Hepatic stellate cell (primary cell): ENCODE results near the gene TWNK.

Experiments
- DNase-seq: peaks from one replicate; pipeline ENCODE4 v3.0.0; 2011; ENCODE audit warnings: low spot score

The TWNK gene

GRCh38 chr10:100996678-100997359 is 9.5 kb downstream of the TWNK start:
- DNase-seq, result peak; percentile 36

GRCh38 chr10:100997360-100998182 is 10.2 kb downstream of the TWNK start:
- DNase-seq, result peak; percentile 94

- peak; percentile 99 for DNase-seq
Observed at GRCh38 chr10:100998183-100998990, 11.0 kb downstream of the TWNK start.

- peak; percentile 88 for DNase-seq
Observed at GRCh38 chr10:100998991-100999741, 11.8 kb downstream of the TWNK start.

- DNase-seq, result no peak
Observed at GRCh38 chr10:100999742-101000126, 12.4 kb downstream of the TWNK start, which contains the start of gene LZTS2. Gene LZTS2, plus strand, starts transcription at chr10:100999808. Its CDS starts 2,731 bp downstream, at chr10:101002539.

DNA sequence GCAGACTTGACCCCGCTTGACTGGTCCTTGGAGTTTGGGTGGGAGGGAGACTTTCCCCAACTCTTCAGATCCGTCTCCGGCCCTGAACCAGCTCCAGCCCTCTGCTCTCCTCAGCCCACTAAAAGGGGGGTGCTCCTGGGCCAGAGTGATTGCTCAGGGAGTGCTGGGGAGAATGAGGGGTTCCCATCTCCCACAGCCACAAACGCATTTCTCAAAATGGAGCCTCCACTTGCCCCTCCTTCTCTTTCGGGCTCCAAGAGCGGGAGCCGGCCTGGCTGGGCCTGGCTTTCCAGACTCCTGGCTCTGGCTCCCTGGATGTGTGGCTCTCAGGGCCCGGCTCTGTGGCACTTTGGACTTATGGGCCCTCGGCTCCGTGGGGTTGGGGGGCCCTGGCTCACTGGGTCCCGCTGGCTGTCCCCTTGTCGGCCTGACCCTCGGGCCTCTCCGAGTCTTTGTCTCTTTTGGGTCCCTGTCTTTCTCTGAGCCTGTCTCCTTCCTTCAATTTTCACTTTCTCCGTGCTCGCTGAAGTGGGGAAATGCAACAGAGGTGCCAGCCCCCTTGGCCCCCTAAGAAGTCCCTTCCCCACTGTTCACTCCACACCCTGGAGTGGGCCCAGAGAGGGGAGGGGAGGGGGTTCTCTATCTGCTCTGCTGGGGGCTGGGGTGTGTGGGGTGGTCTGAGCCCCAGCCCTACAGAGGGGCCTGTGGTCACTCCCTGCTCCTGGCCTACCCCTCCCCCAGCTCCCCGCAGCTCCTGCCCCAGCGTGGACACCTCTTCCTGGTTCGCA is 13.0 kb downstream of the TWNK start:
- peak; percentile 59 for DNase-seq

- DNase-seq, result peak; percentile 96
Observed at GRCh38 chr10:101000915-101001658, 13.7 kb downstream of the TWNK start.

GRCh38 chr10:101001659-101002035 is 14.3 kb downstream of the TWNK start:
- DNase-seq, result no peak

DNA sequence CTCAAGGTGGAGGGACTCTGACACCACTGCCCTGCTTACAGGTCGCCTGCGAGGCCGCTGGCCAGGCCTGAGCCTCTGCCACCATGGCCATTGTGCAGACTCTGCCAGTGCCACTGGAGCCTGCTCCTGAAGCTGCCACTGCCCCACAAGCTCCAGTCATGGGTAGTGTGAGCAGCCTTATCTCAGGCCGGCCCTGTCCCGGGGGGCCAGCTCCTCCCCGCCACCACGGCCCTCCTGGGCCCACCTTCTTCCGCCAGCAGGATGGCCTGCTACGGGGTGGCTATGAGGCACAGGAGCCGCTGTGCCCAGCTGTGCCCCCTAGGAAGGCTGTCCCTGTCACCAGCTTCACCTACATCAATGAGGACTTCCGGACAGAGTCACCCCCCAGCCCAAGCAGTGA is 15.1 kb downstream of the TWNK start:
- no peak for DNase-seq

- no peak for DNase-seq
Observed at GRCh38 chr10:101003639-101004206, 16.4 kb downstream of the TWNK start.

- DNase-seq, result no peak
Observed at GRCh38 chr10:101005361-101005760, 18.0 kb downstream of the TWNK start.

DNA sequence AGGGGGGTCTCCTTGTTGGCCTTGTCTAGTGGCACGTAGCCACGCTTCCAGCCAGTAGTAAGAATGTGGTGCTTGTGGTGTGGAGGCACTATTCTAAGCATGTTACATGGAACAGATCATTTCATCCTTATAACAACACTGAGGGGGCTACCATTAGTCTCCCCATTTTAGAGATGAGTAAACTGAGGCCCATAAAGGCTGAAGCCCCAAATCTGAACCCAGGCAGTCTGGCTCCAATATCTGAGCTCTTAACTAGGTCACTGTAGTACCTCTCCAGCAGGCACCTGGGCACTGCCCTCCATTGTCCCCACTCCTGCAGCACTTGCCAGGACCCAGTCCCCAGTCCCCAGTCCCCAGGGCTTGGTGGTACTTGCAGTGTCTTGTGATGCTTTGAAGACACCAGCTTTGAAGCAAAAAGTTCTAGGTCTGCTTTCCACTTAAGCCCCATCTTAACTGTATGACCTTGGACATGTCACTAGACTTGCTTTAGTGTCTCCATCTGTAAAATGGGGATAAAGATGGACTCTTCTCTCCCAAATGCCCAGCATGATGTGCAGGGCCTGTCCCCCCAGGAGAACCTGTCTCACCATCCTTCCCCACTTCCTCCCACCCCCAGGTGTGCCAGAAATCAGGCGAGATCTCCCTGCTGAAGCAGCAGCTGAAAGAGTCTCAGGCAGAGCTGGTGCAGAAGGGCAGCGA is 18.7 kb downstream of the TWNK start:
- DNase-seq, result no peak

DNA sequence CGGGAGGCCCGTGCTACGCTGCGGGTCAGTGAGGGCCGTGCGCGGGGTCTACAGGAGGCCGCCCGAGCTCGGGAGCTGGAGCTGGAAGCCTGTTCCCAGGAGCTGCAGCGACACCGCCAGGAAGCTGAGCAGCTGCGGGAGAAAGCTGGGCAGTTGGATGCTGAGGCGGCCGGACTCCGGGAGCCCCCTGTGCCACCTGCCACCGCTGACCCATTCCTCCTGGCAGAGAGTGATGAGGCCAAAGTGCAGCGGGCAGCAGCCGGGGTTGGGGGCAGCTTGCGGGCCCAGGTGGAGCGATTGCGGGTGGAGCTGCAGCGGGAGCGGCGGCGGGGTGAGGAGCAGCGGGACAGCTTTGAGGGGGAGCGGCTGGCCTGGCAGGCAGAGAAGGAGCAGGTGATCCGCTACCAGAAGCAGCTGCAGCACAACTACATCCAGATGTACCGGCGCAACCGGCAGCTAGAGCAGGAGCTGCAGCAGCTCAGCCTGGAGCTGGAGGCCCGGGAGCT is 19.3 kb downstream of the TWNK start:
- no peak for DNase-seq

DNA sequence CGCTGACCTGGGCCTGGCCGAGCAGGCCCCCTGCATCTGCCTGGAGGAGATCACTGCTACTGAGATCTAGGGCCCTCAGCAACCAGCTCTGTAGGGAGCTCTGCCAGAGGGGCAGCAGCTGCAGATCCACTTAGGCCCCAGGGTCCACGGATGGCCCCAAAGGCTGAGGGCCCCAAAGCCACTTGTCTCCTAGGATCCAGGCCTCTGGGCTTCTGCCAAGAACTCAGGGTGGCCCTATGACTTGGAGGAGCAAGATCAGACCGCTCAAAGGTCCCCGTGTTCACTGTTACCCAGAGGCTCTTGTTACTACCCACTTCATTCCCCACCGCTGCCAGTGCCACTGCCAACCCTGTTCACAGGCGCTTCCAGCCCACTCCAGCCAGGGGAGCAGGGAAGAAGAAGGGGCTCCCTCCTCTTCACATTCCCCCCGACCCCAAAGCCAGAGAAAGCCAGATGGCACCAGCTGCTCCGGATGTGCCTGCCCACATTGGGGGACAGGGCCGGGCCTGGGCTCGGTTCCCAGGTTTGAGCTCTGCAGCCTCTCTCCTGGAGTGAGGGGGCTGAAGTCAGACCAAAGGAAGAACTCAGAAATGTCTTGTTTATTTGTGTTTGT is 19.9 kb downstream of the TWNK start:
- no peak for DNase-seq

GRCh38 chr10:101007915-101008822 is 20.8 kb downstream of the TWNK start:
- DNase-seq, result no peak

GRCh38 chr10:101008823-101009423 is 21.6 kb downstream of the TWNK start:
- DNase-seq, result no peak

DNA sequence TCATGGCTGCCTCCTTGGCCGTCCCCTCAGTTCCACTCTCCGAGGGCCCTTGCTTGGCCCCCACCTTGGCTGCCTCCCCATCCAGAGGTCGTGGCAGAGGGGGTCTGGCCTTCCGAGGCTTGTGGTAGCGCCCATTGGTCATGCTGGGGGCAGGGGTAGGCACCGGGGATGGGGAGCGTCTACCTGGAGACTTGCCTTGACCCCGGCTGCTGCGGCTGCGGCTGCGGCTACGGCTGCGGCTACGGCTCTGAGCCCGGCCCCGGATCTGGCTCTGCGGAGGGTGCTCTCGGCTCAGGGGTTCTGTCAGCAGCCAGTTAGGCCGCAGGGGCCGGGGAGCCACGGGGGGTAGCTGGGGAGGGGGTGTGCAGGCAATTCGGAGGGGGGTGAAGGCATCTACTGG is 23.0 kb downstream of the TWNK start:
- no peak for DNase-seq
